AG10803 (cell line): ENCODE measurements around the gene NKTR.

Experiments used
- DNase-seq: peaks from one replicate; pipeline ENCODE4 v3.0.0; 2010; ENCODE audit warnings: low read depth
- H3K4me3 ChIP-seq: 2 replicates; pipeline ENCODE4 v1.5.1; 2011; ENCODE audit warnings: mild to moderate bottlenecking, low read length, control low read depth
- CTCF ChIP-seq: conservative IDR thresholded peaks from 2 replicates; pipeline ENCODE4 v1.5.1; 2011; ENCODE audit warnings: mild to moderate bottlenecking, low read length, control low read depth, inconsistent platforms

NKTR gene

GRCh38 chr3:42667096-42667522, 66.6 kb downstream of the NKTR start:
- no peak for DNase-seq
- no peak overlapping the region for H3K4me3 ChIP-seq
- TF ChIP-seq CTCF: no peak

- H3K4me3 ChIP-seq: no peak overlapping the region
- peak; percentile 27 for DNase-seq
- no peak for TF ChIP-seq CTCF
These were observed 67.3 kb downstream of the NKTR start for GRCh38 chr3:42667523-42668412.

GRCh38 chr3:42668413-42668760, 67.9 kb downstream of the NKTR start:
- DNase-seq: no peak
- H3K4me3 ChIP-seq: no peak overlapping the region
- no peak for TF ChIP-seq CTCF

- H3K4me3 ChIP-seq: no peak overlapping the region
- peak; percentile 41 for DNase-seq
- no peak for TF ChIP-seq CTCF
These were observed 68.3 kb downstream of the NKTR start for GRCh38 chr3:42668793-42669217.

- TF ChIP-seq CTCF: no peak
- DNase-seq: no peak
- no peak overlapping the region for H3K4me3 ChIP-seq
These were observed 69.6 kb downstream of the NKTR start for GRCh38 chr3:42670051-42670576.

- no peak for DNase-seq
- no peak overlapping the region for H3K4me3 ChIP-seq
- TF ChIP-seq CTCF: no peak
These were observed 70.2 kb downstream of the NKTR start for GRCh38 chr3:42670670-42671069.

- no peak for TF ChIP-seq CTCF
These were observed 72.0 kb downstream of the NKTR start for GRCh38 chr3:42672515-42672914.

More at GRCh38 chr3:42672515-42672914, 72.0 kb downstream of the NKTR start:
- DNase-seq: no peak
- no peak overlapping the region for H3K4me3 ChIP-seq
